GM23248 (cell line): ENCODE results near the gene ATP9A.
"Not testable (repeated sequence)": the region's sequence is repeated elsewhere in the genome, so short reads cannot be mapped to it uniquely, and the experiment has no call there.

ENCODE experiments used
- EZH2 ChIP-seq: fragments of 200-600 bp; sonication (generic); IDR thresholded peaks from 2 replicates; pipeline ENCODE4 v1.6.1; 2018; ENCODE audit warnings: antibody characterized with exemption, mild to moderate bottlenecking; ENCODE audit not compliant: insufficient read depth, poor library complexity, severe bottlenecking
- EZH2phosphoT487 ChIP-seq: fragments of 200-600 bp; sonication (generic); IDR thresholded peaks from 2 replicates; pipeline ENCODE4 v1.6.1; 2018; ENCODE audit warnings: antibody characterized with exemption, moderate library complexity, mild to moderate bottlenecking, low read depth; ENCODE audit not compliant: insufficient read depth

DNA sequence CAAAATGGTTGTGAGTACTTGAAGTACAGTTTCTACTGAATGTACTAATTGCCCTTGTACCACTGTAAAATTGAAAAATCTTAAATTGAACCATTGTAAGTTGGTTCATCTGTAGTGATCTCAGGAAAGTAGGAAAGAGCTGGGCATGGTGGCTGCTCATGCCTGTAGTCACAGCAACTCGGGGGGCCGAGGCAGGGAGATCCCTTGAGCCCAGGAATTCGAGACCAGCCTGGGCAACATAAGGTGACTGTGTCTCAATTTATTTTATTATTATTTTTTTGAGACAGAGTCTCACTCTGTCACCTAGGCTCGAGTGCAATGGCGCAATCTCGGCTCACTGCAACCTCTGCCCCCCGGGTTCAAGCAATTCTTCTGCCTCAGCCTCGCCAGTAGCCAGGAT lies 48.7 kb upstream of the ATP9A start:
- TF ChIP-seq EZH2phosphoT487, EZH2: not testable (repeated sequence)
